Stimulated activated CD4-positive, alpha-beta T cell treated with anti-CD3 and anti-CD28 coated beads, Interleukin-1b, Interleukin-23, amount 100 ng/mL, for 4 hours (primary cell): ENCODE data around the gene KLHL3.
"Not testable (repeated sequence)": the region's sequence is repeated elsewhere in the genome, so short reads cannot be mapped to it uniquely, and the experiment has no call there.

Experiments
- DNase-seq, 2 donors: peaks; one replicate each; pipeline ENCODE4 v3.0.0-alpha.2; 2020; ENCODE audit warnings: low read depth in 2 of 2

The KLHL3 gene

DNA sequence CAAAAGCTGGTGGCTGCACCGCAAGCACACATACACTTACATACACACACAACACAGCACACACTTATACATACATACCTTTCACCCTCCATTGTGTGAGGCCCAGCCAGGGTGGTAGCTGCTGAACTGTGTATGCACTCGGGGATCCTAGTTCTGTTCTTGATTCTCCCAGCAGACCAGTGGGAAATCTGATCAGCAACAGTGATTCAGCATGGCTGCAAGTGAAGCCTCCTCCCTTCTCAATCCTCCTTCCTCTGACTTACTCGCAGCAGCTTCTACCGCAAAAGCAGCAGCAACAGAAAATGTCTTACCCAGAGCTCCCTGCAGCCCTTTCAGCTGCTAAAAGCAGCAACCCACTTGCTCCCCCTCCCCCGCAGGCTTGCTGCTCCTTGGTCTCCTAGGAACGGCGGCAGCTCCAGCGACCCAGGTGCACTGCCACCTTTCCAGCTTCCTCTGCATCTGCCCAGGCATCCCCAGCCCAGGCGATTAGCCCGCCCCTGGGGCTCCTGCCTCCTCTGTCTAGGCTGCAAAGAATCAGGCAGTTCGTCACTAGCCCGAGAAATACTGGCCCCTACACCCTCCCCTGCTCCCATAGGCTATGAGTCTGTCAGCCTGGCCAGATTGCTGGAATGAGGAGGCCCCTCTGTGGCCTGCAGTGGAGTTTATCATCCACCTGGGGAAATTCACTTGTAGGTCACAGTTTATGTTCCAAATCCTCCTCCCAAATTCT lies at the start of gene KLHL3:
Gene KLHL3 (minus strand): TSS at position 535 of the 730 bp plus-strand sequence. CDS start 443 bp downstream, at position 92.
- peak in 1 of 2 donors; percentile 3 for DNase-seq

DNA sequence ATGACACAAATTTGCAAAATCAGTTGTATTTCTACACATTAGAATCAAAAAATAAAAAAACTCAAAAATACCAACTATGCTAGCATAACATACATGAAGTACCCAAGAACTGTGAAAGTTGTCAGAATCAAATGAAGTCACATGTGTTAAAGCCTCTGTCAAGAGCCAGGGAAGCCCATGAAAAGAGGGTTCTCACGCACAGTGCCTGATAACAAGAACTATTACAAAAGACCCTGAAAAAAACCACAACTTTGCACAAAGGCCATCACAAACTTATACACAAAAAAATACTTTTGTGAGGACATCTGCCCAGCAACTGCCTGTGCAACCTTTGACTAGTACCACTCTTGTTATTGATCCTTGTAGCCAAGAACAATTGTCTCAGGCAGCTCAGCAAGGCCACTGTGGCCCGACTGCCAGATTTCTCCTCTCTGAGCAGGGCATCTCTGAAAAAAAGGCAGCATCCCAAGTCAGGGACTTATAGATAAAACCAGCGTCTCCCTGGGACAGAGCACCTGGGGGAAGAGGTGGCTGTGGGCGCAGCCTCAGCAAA lies 47.2 kb upstream of the KLHL3 start:
- DNase-seq, result no peak

DNA sequence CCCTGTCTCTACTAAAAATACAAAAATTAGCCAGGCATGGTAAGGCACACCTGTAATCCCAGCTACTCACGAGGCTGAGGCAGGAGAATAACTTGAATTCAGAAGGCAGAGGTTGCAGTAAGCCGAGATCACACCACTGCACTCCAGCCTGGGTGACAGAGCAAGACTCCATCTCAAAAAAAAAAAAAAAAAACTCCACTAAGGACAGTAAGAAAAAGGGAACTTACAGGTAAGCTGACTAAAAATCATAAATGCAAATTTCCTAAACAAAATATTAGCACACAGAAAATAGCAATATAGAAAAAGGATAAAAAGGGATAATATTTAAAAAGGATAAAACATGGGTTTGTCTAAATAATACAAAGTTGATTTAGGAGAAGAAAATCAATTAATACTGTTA lies 46.2 kb upstream of the KLHL3 start:
- DNase-seq, result no peak

- no peak for DNase-seq
Observed at GRCh38 chr5:137778772-137779564, 43.1 kb upstream of the KLHL3 start.

GRCh38 chr5:137767937-137768336 lies 32.0 kb upstream of the KLHL3 start:
- not testable (repeated sequence) for DNase-seq

DNA sequence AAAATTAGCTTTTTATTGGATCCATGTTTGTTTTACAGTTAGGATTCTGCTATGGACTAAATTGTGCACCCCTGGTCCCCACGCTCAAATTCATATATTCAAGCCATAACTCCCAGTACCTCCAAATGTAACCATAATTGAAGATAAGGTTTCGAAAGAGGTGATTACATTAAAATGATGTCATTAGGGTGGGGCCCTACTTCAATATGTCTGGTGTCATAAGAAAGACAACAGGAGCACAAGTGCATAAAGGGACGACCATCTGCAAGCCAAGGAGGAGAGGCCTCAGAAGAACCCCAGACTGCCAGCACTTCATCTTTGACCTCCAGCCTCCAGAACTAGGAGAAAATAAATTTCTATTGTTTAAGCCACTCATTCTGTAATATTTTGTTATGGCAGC lies 25.7 kb upstream of the KLHL3 start:
- no peak for DNase-seq

DNA sequence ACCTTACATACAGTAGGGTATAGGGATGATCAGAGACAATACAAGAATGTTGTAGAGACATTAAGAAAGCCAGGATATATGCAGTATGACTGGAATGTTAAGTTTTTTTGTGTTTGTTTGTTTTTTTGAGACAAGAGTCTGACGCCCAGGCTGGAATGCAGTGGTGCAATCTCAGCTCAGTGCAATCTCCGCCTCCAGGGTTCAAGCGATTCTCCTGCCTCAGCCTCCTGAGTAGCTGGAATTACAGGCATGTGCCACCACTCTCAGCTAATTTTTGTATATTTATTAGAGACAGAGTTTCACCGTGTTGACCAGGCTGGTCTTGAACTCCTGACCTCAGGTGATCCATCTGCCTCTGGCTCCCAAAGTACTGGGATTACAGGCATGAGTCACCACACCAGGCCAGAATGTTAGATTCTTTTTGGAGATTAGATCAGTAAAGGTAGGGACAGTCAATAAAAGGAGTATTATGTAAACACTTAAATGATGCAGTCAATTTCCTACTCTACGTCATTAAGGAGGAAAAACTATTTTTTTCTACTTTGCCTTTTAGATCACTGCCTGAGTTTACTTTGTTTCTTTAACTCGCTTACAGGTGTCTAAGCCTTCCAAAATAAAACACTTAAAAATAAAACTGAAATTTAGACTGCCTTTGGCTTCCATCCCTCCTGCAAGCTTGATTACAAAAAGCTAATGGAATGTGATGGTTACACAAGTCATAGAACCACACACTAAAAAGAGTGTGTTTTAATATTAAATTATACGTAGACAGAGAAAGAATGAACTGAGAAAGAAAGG lies 25.0 kb upstream of the KLHL3 start:
- DNase-seq, result no peak

- no peak for DNase-seq
Observed at GRCh38 chr5:137760294-137760693, 24.4 kb upstream of the KLHL3 start.

GRCh38 chr5:137758715-137759306 lies 22.9 kb upstream of the KLHL3 start:
- DNase-seq, result no peak

DNA sequence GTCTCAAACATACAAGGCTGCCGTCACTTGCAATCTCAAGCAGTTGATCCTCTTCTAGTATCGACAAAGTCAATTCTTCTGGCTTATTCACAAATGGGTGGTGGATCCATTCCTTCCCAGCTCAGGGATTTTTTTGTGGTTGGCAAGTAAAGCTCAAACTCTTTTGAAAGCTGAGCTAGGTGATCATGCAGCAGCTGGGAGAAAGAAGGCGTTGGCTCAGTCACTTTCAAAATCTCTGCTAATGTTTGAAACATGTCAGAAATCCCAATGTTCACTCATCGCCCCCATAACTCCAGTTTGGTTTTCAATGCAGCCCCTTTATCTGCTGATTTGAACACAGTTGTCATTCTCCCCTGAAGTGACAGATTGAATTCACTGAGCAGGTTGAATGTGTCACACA lies 22.2 kb upstream of the KLHL3 start:
- DNase-seq, result no peak

DNA sequence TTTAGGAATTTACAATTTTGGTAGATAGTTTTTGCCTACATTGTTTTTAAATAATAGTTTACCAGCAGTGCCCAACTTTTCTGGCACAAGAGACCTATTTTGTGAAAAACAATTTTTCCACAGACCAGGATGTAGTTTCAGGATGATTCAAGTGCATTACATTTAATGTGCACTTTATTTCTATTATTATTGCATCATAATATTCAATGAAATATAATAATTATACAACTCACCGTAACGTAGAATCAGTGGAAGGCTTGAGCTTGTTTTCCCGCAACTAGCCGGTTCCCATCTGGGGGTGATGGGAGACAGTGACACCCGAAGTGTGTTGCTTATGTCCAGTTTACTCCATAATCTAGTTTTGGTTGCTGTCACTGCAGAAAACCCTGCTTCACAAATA lies 21.7 kb upstream of the KLHL3 start:
- no peak for DNase-seq

GRCh38 chr5:137754961-137755762 lies 19.3 kb upstream of the KLHL3 start:
- DNase-seq, result no peak

GRCh38 chr5:137754188-137754960 lies 18.5 kb upstream of the KLHL3 start, which contains the start of gene HNRNPA0:
TSS of gene HNRNPA0 (minus strand) at chr5:137754363. CDS start at chr5:137754066, 297 bp downstream.
- peak; percentile 95 to 96 for DNase-seq

DNA sequence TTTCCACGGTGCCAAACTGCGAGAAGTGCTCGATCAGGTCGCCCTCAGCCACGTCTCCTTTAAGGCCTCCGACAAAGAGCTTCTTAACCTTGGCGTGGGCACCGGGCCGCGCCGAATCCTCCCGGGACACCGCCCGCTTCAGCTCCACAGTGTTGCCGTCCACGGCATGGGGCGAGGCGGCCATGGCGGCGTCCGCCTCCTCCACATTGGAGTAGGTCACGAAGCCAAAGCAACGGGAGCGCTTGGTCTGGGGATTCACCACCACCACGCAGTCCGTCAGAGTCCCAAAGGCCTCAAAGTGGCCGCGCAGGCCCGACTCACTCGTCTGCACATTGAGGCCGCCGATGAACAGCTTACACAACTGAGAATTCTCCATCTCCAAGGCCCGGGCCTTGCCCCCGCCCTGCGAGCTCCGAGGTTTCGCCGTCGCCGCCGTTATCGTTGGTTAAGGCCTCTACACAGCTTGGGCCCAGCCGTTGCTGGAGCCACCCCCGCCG lies 17.9 kb upstream of the KLHL3 start:
- DNase-seq, result no peak

- DNase-seq, result peak in 1 of 2 donors; percentile 30
Observed at GRCh38 chr5:137752905-137753690, 17.2 kb upstream of the KLHL3 start.

DNA sequence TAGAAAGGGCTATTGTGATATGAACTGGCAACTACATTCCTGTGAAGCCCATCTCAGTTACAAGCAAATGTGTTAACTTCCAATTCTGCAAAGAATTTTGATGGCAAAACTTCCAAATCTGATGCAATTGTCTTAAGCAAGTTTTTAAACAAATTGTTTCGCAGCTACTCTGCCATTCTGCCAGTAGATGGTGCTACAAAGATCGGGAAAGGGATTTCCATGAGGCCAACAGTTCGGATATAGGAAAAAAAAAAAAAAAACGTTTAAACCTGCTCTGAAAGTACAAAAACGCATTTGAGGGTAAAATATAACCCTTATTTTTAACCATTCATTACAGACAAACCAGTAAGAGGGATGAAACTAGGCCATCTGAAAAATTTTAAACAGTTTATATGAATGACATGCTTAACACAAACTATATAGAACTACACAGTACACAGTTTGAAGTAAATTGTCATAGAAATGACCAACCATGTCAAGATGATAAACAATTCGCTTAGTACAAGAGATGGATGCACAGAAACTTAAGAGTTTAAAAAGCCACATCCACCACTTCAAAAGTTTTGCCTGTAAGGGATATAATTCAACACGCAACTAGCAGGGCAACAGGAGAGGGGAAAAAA lies 16.1 kb upstream of the KLHL3 start:
- DNase-seq, result no peak

GRCh38 chr5:137750436-137750835 lies 14.5 kb upstream of the KLHL3 start:
- DNase-seq, result no peak

DNA sequence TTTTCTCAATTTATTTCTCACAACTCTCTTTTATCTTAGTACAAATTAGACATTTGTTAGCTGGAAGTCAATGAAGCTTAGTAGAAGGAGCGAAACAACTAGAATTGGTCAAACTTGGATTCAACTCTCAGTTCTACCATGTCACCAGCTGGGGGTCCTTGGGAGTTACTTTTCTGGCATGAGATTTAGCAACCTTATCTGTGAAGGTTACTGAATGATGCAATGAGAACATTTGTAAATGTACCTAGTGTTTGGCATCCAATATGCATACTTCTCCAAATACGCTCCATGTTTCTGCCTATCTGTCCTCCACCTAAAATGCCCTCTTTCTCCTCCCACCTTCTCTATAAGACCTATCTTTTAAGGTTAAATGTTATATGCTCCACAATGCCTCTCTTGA lies 12.0 kb upstream of the KLHL3 start:
- DNase-seq, result no peak
